Panc1 (cell line): ENCODE data around the gene TBC1D22B. TPM values are rescaled to one million over a fixed set of nuclear protein-coding genes. Genes with fewer than 3 reads are reported as not detected.

Experiments used
- ATAC-seq: fragments of 200-7000 bp; cut with Tn5 transposase; 2 replicates; pipeline ENCODE4 v1.9.1; 2020; ENCODE audit warnings: mild to moderate bottlenecking, moderate library complexity
- BruUV-seq: library from RNA; stranded (reverse); fragments of 400-500 nt; replicated peaks from 2 replicates; lab custom pipeline; 2021; lab: Mats Ljungman, UMichigan
- CTCF ChIA-PET: fragments of 300-600 bp; sonication (Branson Sonifier 250); formaldehyde crosslinking; loops from one replicate; lab custom pipeline; 2022; ENCODE audit warnings: antibody characterized with exemption; lab: Charles Lee
- POLR2A ChIA-PET: fragments of 300-600 bp; sonication (Branson Sonifier 250); formaldehyde crosslinking; loops from one replicate; lab custom pipeline; 2022; ENCODE audit warnings: antibody characterized with exemption; lab: Charles Lee
- DNase-seq: peaks from one replicate; pipeline ENCODE4 v3.0.0-alpha.2; 2010; ENCODE audit warnings: low read depth, low spot score
- H3K27ac ChIP-seq: 2 replicates; pipeline ENCODE4 v1.5.1; 2011; ENCODE audit warnings: mild to moderate bottlenecking, low read length, inconsistent platforms
- H3K27me3 ChIP-seq: fragments of 200-500 bp; sonication (Bioruptor generic); 2 replicates; pipeline ENCODE4 v1.6.0; 2014; ENCODE audit warnings: low read length, inconsistent platforms; ENCODE audit not compliant: control insufficient read depth, insufficient read depth
- H3K36me3 ChIP-seq: fragments of 200-500 bp; sonication (Bioruptor generic); 2 replicates; pipeline ENCODE4 v1.5.1; 2014; ENCODE audit warnings: inconsistent platforms, mild to moderate bottlenecking, low read length, moderate library complexity; ENCODE audit not compliant: control insufficient read depth, insufficient read depth
- H3K4me1 ChIP-seq: 2 replicates; pipeline ENCODE4 v1.5.1; 2011; ENCODE audit warnings: inconsistent platforms, mild to moderate bottlenecking, low read length, moderate library complexity; ENCODE audit not compliant: control insufficient read depth, insufficient read depth
- H3K4me3 ChIP-seq, 2 experiments: 2 replicates each; pipeline ENCODE4 v1.5.1; 2011 to 2012; ENCODE audit warnings: low read depth in 2 of 2, low read length in 2 of 2, mild to moderate bottlenecking in 2 of 2, inconsistent platforms in 1 of 2, moderate library complexity in 1 of 2
- H3K9me3 ChIP-seq: fragments of 200-500 bp; sonication (Bioruptor generic); 2 replicates; pipeline ENCODE4 v1.5.1; 2014; ENCODE audit warnings: low read depth, mild to moderate bottlenecking, inconsistent platforms, low read length, moderate library complexity; ENCODE audit not compliant: control insufficient read depth, insufficient read depth
- CTCF ChIP-seq: fragments of 450-650 bp; IDR thresholded peaks from 2 replicates; pipeline ENCODE4 v1.5.1; 2017; ENCODE audit warnings: mild to moderate bottlenecking
- POLR2AphosphoS5 ChIP-seq: IDR thresholded peaks from 2 replicates; pipeline ENCODE4 v1.6.1; 2012; ENCODE audit warnings: mild to moderate bottlenecking, low read depth, low read length, moderate library complexity
- REST ChIP-seq, 2 experiments: IDR thresholded peaks; 2 replicates each; pipeline ENCODE4 v1.6.1; 2011 to 2012; ENCODE audit warnings: low read depth in 2 of 2, control low read depth in 1 of 2, low read length in 1 of 2, mild to moderate bottlenecking in 1 of 2, moderate library complexity in 1 of 2; ENCODE audit not compliant: insufficient read depth in 1 of 2
- SIN3A ChIP-seq: IDR thresholded peaks from 2 replicates; pipeline ENCODE4 v1.6.1; 2012; ENCODE audit warnings: low read depth, mild to moderate bottlenecking, low read length, moderate library complexity, borderline replicate concordance; ENCODE audit not compliant: insufficient read depth
- TCF7L2 ChIP-seq: IDR thresholded peaks from 2 replicates; pipeline ENCODE4 v1.6.1; 2011; ENCODE audit warnings: mild to moderate bottlenecking, low read depth, low read length, inconsistent platforms
- in situ Hi-C: cut with HindIII; loops from 2 replicates; pipeline ENCODE4 v1.10.0; 2016; ENCODE audit warnings: low sequenced_read_pairs, low pct_unique_long_range_greater_than_20kb
- intact Hi-C: fragments of 100-400 bp; cut with micrococcal nuclease; formaldehyde crosslinking; loops from one replicate; pipeline ENCODE4 v1.10.0; 2022; ENCODE audit not compliant: unreplicated experiment
- total RNA-seq: library from RNA; stranded (reverse); gene quantifications from one replicate; pipeline ENCODE4 v1.2.1, GENCODE V29; 2021; ENCODE audit not compliant: unreplicated experiment

Gene TBC1D22B
- total RNA-seq, 1 experiment from 2014 or later = 13.0 TPM

- H3K27ac ChIP-seq = no peak overlapping the region
- intact Hi-C loops = no loop called here
- no peak for TF ChIP-seq SIN3A
- no peak for TF ChIP-seq POLR2AphosphoS5
- TF ChIP-seq CTCF = no peak
- TF ChIP-seq TCF7L2 = no peak
- TF ChIP-seq REST (IDR thresholded peaks at IDR 0.05; ENCODE audit: insufficient read depth in 1 of 2, low read depth in 2 of 2, low read length in 1 of 2) = no peak
- no peak for ATAC-seq
- no peak overlapping the region for H3K4me3 ChIP-seq
- H3K27me3 ChIP-seq = no peaks in the 10 kb centered on the region
- peaks cover 9% of the 10 kb centered on the region; the same call in 1 of the 2 replicates for H3K4me1 ChIP-seq
- no peak for DNase-seq
- POLR2A ChIA-PET = no interaction called here
- no peaks in the 10 kb centered on the region; the same call in 1 of the 2 replicates for H3K36me3 ChIP-seq
- CTCF ChIA-PET = no interaction called here
- H3K9me3 ChIP-seq = no peaks in the 10 kb centered on the region
- BruUV-seq = no TSS peak
- in situ Hi-C loops = no loop called here
Observed at GRCh38 chr6:37260444-37260843, 2.9 kb downstream of the TBC1D22B start.

- Histone ChIP-seq H3K27ac (no peak overlapping the region), H3K9me3 (0 out of 2 replicates have a peak, but pooled peaks cover 6% of the 10 kb centered on the region), H3K36me3 (no peaks in the 10 kb centered on the region; the same call in 1 of the 2 replicates), H3K27me3 (no peaks in the 10 kb centered on the region), H3K4me3 (no peak overlapping the region), H3K4me1 (peaks cover 9% of the 10 kb centered on the region; the same call in 1 of the 2 replicates)
- BruUV-seq = no TSS peak
- no peak for TF ChIP-seq SIN3A
- no peak for TF ChIP-seq REST (IDR thresholded peaks at IDR 0.05; ENCODE audit: insufficient read depth in 1 of 2, low read depth in 2 of 2, low read length in 1 of 2)
- TF ChIP-seq POLR2AphosphoS5 = no peak
- no peak for TF ChIP-seq CTCF
- no peak for TF ChIP-seq TCF7L2
- ChIA-PET CTCF (interaction anchor here (0.6 kb wide), 2 partner anchors 30 to 243 kb away, joined by 5 to 6 read pairs; no protein-coding TSS in a partner anchor), POLR2A (interaction anchor here (0.6 kb wide), 3 partner anchors 14 to 982 kb away, joined by 3 to 4 read pairs (median 3); no protein-coding TSS in a partner anchor)
- no peak for DNase-seq
- ATAC-seq = no peak
- in situ Hi-C loops (no loop called here), intact Hi-C loops (no loop called here)
Observed at GRCh38 chr6:37261198-37261597, 3.6 kb downstream of the TBC1D22B start.
